Stomach (tissue), 9 donors: Measurements from ENCODE around the gene FSCN2. TPM values are rescaled to one million over a fixed set of nuclear protein-coding genes. Genes with fewer than 3 reads are reported as not detected.

Experiments used
- DNase-seq, 2 donors: peaks; one replicate each; pipeline versions ENCODE4 v3.0.0 to v3.0.0-alpha.2; 2013 to 2019
- H3K27ac ChIP-seq, 5 donors: fragments of 200-600 bp in 4 of 5; sonication (generic) in 4 of 5; one replicate each; pipeline ENCODE4 v1.5.1; 2013 to 2019; ENCODE audit warnings: mild to moderate bottlenecking in 1 of 5, moderate library complexity in 1 of 5
- H3K27me3 ChIP-seq, 3 donors: fragments of 200-600 bp; sonication (generic); one replicate each; pipeline ENCODE4 v1.5.1; 2017 to 2019; ENCODE audit warnings: mixed run types in 1 of 3
- H3K36me3 ChIP-seq, 4 donors: fragments of 200-600 bp; sonication (generic); 1 replicate in 3 of 4; 2 replicates in 1 of 4; pipeline ENCODE4 v1.5.1; 2016 to 2019
- H3K4me1 ChIP-seq, 4 donors: fragments of 200-600 bp; sonication (generic); one replicate each; pipeline ENCODE4 v1.5.1; 2016 to 2019
- H3K4me3 ChIP-seq, 4 donors: fragments of 200-600 bp; sonication (generic) in 3 of 4; one replicate each; pipeline ENCODE4 v1.5.1; 2016 to 2019; ENCODE audit warnings: mild to moderate bottlenecking in 1 of 4
- H3K9me3 ChIP-seq, 4 donors: fragments of 200-600 bp; sonication (generic); one replicate each; pipeline ENCODE4 v1.5.1; 2016 to 2019
- CTCF ChIP-seq, 7 experiments: fragments of 450-650 bp in 4 of 7; fragments of 200-600 bp in 3 of 7; sonication (generic) in 3 of 7; IDR thresholded peaks; one replicate each; pipeline ENCODE4 v1.5.1; 2016 to 2019; ENCODE audit warnings: antibody characterized with exemption in 7 of 7, control low read depth in 2 of 7, mild to moderate bottlenecking in 1 of 7
- EP300 ChIP-seq: sonication (generic); formaldehyde crosslinking; IDR thresholded peaks from one replicate; pipeline ENCODE4 v1.6.1; 2017; ENCODE audit warnings: antibody characterized with exemption
- POLR2A ChIP-seq, 4 donors: fragments of 450-650 bp; IDR thresholded peaks; one replicate each; pipeline ENCODE4 v1.6.1; 2016; ENCODE audit warnings: antibody characterized with exemption in 4 of 4, control low read depth in 2 of 4, mild to moderate bottlenecking in 1 of 4, moderate library complexity in 1 of 4
- POLR2AphosphoS5 ChIP-seq, 3 donors: sonication (generic); formaldehyde crosslinking; IDR thresholded peaks; one replicate each; pipeline ENCODE4 v1.6.1; 2016; ENCODE audit warnings: antibody characterized with exemption in 3 of 3
- WGBS, 5 donors: extraction: QIAGEN DNeasy Blood & Tissue Kit in 3 of 5; methylation state at CpG; one replicate each; pipeline versions ENCODE4 v1.1.5 to v1.1.7; 2013 to 2018; 5-methylcytosine and 5-hydroxymethylcytosine counted together
- intact Hi-C: fragments of 100-400 bp; cut with DNase I; formaldehyde crosslinking; loops from one replicate; pipeline ENCODE4 v1.15.1; 2023; ENCODE audit warnings: low total_unique reads
- polyA plus RNA-seq, 3 donors: library from polyadenylated mRNA; stranded (reverse); fragments of 200-250 nt; gene quantifications; one replicate each; pipeline ENCODE4 v1.2.3, GENCODE V29; 2013
- total RNA-seq, 5 donors: library from RNA; depleted of rRNA; stranded (reverse); fragments of >200 nt; gene quantifications; one replicate each; pipeline versions ENCODE4 v1.1.0 to v1.2.3, GENCODE V29; 2014 to 2016
- donor health status: healthy with polysubstance abuse.
- donor health status: Bipolar disorder and iron deficiency.
- donor health status: healthy.

Gene FSCN2
- total and polyA plus RNA-seq, 8 donors: 0.90 to 21.7 (median 2.8) TPM; not detected in 1

DNA sequence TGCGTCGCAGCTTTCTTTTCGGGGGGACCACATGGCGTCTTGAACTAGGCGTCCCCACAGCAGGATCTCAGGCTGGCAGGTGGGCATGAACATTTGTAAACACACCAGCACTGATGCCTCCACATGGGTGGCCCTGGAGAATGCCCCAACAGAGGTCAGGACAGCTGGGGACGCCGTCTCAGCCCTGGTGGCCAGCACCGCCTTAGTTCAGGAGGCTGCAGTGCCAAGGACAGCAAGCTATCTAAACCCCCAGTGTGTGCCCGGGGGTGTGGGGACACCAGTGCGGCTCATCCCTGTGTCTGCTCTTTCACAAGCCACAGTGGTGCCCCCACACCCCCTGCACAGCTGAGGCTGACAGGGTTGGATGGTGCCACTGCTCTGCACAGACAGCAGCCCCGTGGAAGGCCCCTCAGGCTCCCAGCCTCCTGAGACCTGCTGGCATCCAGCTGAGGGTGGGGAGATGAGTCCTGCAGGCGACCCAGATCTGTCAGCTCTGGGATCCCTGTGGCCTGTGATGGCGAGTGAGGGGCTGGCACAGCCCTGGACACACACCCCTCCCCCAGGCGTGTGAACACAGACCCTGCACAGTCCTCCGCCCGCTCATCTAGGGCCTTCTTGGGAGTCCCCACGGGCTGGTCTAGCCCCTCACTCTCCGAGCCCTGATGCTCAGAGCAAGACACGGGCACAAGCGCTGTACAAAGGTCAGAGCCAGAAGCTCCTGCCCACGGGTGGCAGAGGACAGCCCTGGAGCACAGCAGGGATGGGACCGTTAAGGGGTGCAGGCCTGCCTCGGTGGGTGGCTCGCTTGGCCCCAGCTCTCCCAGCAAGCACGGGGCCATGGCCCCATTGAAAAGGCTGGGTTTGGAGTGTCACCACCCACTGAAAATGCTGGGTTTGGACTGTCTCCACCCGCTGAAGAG lies 10.7 kb downstream of the FSCN2 start:
- intact Hi-C loops: no loop called here
- WGBS, 5 donors: 82 to 89% (median 87%) methylated on average over 19 to 26 of the region's 26 CpGs
- Histone ChIP-seq H3K27me3 (peaks cover 0 to 47% (median 25%) of the 10 kb centered on the region in 3 donors), H3K36me3 (peaks cover 22 to 58% (median 54%) of the 10 kb centered on the region in 4 donors), H3K4me1 (peaks cover 18 to 25% (median 23%) of the 10 kb centered on the region in 4 donors), H3K9me3 (no peaks in the 10 kb centered on the region), H3K4me3 (no peak overlapping the region), H3K27ac (no peak overlapping the region)
- no peak for DNase-seq
- TF ChIP-seq POLR2AphosphoS5 (IDR thresholded peaks at IDR 0.05): no peak
- no peak for TF ChIP-seq CTCF (IDR thresholded peaks at IDR 0.05)
- TF ChIP-seq EP300: no peak
- TF ChIP-seq POLR2A (IDR thresholded peaks at IDR 0.05): no peak

DNA sequence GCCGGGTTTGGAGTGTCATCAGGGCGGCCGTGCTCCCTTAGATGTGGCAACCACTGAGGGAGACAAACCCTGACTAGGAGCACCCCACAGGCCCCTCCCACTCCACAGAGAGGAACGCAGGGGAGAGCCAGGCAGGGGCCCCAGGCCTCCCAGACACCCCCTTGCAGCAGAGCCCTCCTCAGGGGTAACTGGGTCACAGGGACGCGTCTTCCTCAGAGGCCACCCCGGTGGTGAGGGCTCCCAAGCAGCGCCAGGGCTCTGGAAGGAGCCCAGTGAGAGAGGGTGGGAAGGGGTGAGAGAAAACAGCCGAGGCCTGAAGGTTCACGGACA lies 11.4 kb downstream of the FSCN2 start:
- TF ChIP-seq EP300 (no peak), CTCF (IDR thresholded peaks at IDR 0.05) (no peak), POLR2A (IDR thresholded peaks at IDR 0.05) (no peak), POLR2AphosphoS5 (IDR thresholded peaks at IDR 0.05) (no peak)
- DNase-seq: no peak
- H3K27ac ChIP-seq: no peak overlapping the region
- peaks cover 22 to 64% (median 61%) of the 10 kb centered on the region in 4 donors for H3K36me3 ChIP-seq
- H3K9me3 ChIP-seq: no peaks in the 10 kb centered on the region
- peaks cover 0 to 41% (median 25%) of the 10 kb centered on the region in 3 donors for H3K27me3 ChIP-seq
- intact Hi-C loops: no loop called here
- no peak overlapping the region for H3K4me3 ChIP-seq
- 79 to 88% (median 84%) methylated on average over 7 to 10 of the region's 10 CpGs for WGBS, 5 donors
- H3K4me1 ChIP-seq: peaks cover 18 to 25% (median 23%) of the 10 kb centered on the region in 4 donors

DNA sequence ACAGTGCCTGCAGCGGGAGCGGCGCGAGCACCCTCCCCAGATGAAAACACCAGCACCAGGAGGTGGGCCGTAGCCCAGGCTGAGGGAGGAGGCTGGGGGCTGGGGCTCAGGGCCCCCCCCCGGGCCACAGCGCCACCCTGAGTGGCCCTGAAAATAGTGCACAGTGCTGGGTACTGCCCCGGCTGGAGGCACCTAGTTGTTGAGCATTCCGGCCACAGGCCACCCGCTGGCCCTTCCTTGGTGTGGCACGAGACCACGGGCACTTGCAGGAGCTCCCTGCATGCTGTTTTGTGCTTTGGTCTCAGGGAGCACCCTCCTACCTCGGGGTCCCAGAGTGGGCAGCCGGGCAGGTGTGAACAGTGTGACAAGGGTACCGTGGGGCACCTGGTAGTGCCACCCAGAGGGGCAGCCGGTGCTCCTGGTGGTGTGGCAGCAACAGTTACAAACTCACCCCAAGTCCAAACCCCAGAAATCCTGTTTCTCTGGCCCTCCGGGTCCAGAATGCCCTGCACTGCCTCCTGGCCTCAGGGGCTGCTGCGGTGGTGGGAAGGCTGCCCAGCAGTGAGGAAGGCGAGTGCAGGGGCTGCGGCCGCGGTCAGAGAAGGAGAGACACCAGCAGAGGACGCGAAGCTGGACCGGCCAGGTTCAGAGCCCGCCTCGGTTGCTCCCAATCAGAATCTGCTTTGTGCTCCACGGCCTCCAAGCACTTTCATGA lies 11.9 kb downstream of the FSCN2 start:
- peaks cover 18 to 25% (median 23%) of the 10 kb centered on the region in 4 donors for H3K4me1 ChIP-seq
- H3K36me3 ChIP-seq: peaks cover 23 to 70% (median 66%) of the 10 kb centered on the region in 4 donors
- no peak overlapping the region for H3K4me3 ChIP-seq
- TF ChIP-seq CTCF (IDR thresholded peaks at IDR 0.05) (no peak), POLR2AphosphoS5 (IDR thresholded peaks at IDR 0.05) (no peak), EP300 (no peak), POLR2A (IDR thresholded peaks at IDR 0.05) (no peak)
- no peak overlapping the region for H3K27ac ChIP-seq
- DNase-seq: no peak
- intact Hi-C loops: no loop called here
- 93 to 96% (median 94%) methylated on average over 19 to 28 of the region's 28 CpGs for WGBS, 5 donors
- no peaks in the 10 kb centered on the region for H3K9me3 ChIP-seq
- H3K27me3 ChIP-seq: peaks cover 0 to 35% (median 25%) of the 10 kb centered on the region in 3 donors

GRCh38 chr17:81540676-81541027 lies 12.5 kb downstream of the FSCN2 start:
- TF ChIP-seq POLR2AphosphoS5 (IDR thresholded peaks at IDR 0.05) (no peak), CTCF (IDR thresholded peaks at IDR 0.05) (no peak), EP300 (no peak), POLR2A (IDR thresholded peaks at IDR 0.05) (no peak)
- H3K4me3 ChIP-seq: no peak overlapping the region
- intact Hi-C loops: no loop called here
- DNase-seq: no peak
- peaks cover 18 to 25% (median 23%) of the 10 kb centered on the region in 4 donors for H3K4me1 ChIP-seq
- no peaks in the 10 kb centered on the region for H3K9me3 ChIP-seq
- peaks cover 29 to 75% (median 72%) of the 10 kb centered on the region in 4 donors for H3K36me3 ChIP-seq
- 80 to 94% (median 93%) methylated on average over 1 to 14 of the region's 14 CpGs for WGBS, 5 donors
- no peak overlapping the region for H3K27ac ChIP-seq
- H3K27me3 ChIP-seq: peaks cover 0 to 30% (median 25%) of the 10 kb centered on the region in 3 donors
